ENCODE data around the gene ATF6B. TPM values are rescaled to one million over a fixed set of nuclear protein-coding genes. Genes with fewer than 3 reads are reported as not detected.

ATF6B gene
- total and polyA plus RNA-seq, 5 donors from 2014 or later = 20.0 to 117 (median 25.9) TPM

DNA sequence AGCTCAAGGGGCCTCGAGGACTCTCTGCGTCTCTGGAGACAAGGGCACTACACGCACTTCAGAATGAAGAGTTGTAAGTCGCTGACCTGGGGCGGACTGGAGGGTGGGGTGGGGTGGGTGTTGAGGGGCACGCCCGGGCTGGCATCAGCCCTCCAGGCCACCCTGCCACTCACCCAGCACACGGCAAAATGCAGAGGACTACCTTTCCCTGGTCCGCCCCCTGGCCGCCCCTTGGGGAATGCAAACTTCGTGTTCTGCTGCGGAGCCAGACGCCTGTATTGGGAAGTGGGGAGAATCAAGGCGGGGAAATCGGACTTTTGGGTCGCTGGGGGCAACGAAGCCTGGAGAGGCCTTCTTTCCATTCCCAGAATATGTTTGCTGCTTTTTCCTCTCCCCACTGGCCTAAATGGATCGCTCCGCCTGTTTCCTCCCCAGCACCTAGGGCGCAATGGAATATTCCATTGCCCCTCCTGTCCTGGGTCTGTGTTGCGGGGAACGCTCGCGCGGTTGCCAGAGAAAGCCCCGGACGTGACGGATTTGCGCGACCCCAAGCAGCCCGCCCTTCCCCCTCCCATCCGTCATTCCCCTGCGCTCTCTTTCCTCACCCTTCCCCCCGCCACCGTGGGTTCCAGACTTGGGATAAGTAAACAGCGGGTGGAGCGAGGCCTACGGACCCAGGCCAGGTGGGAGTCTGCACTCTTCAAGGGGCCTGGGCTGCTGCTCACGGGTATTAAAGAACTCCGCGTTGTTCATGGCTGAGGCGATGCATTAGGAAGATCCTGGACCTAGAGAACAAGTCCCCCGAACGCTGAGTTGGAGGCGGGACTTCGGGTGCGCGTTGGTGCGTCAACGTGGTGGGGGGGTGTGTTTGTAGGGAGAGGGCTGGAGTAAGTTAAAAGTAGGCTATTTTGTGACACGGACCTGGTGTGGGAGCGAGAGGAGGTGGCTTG lies 25.8 kb upstream of the ATF6B start, which contains the start of gene PPT2:
Gene PPT2, plus strand, starts transcription at position 578 of the 950 bp plus-strand sequence. CDS start 454 bp downstream, outside the sequence.
- H3K27me3 ChIP-seq (ENCODE audit: control insufficient read depth, insufficient read depth, low read length) = peaks cover 2% of the 10 kb centered on the region
- ATAC-seq (ENCODE audit: low read depth in 2 of 2) = peak; percentile 48 to 54
- peaks cover 20% of the 10 kb centered on the region for H3K4me1 ChIP-seq (ENCODE audit: control insufficient read depth, insufficient read depth, low read length, poor library complexity, severe bottlenecking)
- peak within 1 kb of the TSS; percentile 77 for H3K4me3 ChIP-seq (ENCODE audit: low read depth, low read length)
- Mint-ChIP-seq H3K27ac (peak within 1 kb of the TSS; percentile 91 to 93 (median 92)), H3K4me3 (peak within 1 kb of the TSS; percentile 91 to 98 (median 94)), H3K9me3 (peaks cover 0 to 3% (median 0%) of the 10 kb centered on the region in 7 donors), H3K4me1 (peaks cover 0 to 62% (median 26%) of the 10 kb centered on the region in 4 donors), H3K27me3 (peaks cover 32% of the 10 kb centered on the region), H3K36me3 (peaks cover 14% of the 10 kb centered on the region)
- DNase-seq = peak; percentile 53 to 85 (median 58)
- H3K36me3 ChIP-seq (ENCODE audit: control insufficient read depth, insufficient read depth, low read length) = peaks cover 7% of the 10 kb centered on the region
- peak within 1 kb of the TSS; percentile 62 for H3K27ac ChIP-seq (ENCODE audit: insufficient read depth, low read length, poor library complexity, severe bottlenecking)
- H3K9me3 ChIP-seq (ENCODE audit: control insufficient read depth in 2 of 2, low read length in 2 of 2) = no peaks in the 10 kb centered on the region

DNA sequence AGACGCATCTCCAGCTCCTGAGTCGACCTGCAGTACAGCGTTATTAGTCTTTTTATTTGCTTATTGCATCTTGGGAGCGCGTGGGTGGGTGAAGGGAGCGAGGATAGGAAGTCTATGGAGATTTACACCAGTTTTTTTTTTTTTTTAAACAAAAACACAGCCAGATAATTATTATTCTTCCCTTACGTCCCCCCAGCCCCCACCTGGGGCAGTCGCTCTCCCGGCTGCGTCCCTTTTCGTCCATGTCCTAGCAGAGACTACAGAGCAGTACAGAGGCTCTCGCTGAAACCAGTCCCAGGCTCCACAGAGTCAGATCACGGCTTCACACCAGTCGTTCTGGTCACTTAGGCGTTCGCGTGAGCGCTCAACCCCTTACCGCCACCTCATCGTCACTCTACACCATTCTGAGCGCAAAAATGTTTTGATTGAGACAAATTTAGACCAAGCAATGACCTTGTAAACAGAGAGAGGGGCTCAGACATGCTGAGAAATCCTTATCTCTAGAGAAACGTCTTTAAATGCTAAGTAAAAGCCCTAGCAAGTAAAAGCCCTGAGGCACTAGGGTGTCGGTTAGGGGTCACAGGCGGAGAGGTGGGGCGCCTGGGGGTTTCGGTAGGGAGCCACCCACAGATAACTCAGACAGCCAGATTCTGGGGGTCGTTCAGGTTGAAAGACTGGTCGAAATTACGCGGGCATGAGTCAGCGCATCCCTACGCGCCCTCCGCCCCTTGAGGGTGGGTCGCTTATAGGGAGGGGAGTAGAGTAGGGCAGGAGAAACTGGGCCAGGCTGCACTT lies 24.9 kb upstream of the ATF6B start:
- peaks cover 2% of the 10 kb centered on the region for H3K27me3 ChIP-seq (ENCODE audit: control insufficient read depth, insufficient read depth, low read length)
- H3K9me3 Mint-ChIP-seq = peaks cover 0 to 7% (median 0%) of the 10 kb centered on the region in 7 donors
- no peaks in the 10 kb centered on the region for H3K9me3 ChIP-seq (ENCODE audit: control insufficient read depth in 2 of 2, low read length in 2 of 2)
- peaks cover 6% of the 10 kb centered on the region for H3K36me3 ChIP-seq (ENCODE audit: control insufficient read depth, insufficient read depth, low read length)
- H3K27me3 Mint-ChIP-seq = peaks cover 41% of the 10 kb centered on the region
- ATAC-seq (ENCODE audit: low read depth in 2 of 2) = no peak
- peaks cover 20% of the 10 kb centered on the region for H3K4me1 ChIP-seq (ENCODE audit: control insufficient read depth, insufficient read depth, low read length, poor library complexity, severe bottlenecking)
- peaks cover 7% of the 10 kb centered on the region for H3K36me3 Mint-ChIP-seq
- H3K4me1 Mint-ChIP-seq = peaks cover 0 to 71% (median 31%) of the 10 kb centered on the region in 4 donors
- H3K4me3 Mint-ChIP-seq = peak overlapping the region; percentile 71 to 91 (median 84)
- no peak overlapping the region for H3K27ac ChIP-seq (ENCODE audit: insufficient read depth, low read length, poor library complexity, severe bottlenecking)
- H3K27ac Mint-ChIP-seq = peak overlapping the region in 2 of 3 donors; percentile 22 to 74
- no peak overlapping the region for H3K4me3 ChIP-seq (ENCODE audit: low read depth, low read length)
- no peak for DNase-seq

DNA sequence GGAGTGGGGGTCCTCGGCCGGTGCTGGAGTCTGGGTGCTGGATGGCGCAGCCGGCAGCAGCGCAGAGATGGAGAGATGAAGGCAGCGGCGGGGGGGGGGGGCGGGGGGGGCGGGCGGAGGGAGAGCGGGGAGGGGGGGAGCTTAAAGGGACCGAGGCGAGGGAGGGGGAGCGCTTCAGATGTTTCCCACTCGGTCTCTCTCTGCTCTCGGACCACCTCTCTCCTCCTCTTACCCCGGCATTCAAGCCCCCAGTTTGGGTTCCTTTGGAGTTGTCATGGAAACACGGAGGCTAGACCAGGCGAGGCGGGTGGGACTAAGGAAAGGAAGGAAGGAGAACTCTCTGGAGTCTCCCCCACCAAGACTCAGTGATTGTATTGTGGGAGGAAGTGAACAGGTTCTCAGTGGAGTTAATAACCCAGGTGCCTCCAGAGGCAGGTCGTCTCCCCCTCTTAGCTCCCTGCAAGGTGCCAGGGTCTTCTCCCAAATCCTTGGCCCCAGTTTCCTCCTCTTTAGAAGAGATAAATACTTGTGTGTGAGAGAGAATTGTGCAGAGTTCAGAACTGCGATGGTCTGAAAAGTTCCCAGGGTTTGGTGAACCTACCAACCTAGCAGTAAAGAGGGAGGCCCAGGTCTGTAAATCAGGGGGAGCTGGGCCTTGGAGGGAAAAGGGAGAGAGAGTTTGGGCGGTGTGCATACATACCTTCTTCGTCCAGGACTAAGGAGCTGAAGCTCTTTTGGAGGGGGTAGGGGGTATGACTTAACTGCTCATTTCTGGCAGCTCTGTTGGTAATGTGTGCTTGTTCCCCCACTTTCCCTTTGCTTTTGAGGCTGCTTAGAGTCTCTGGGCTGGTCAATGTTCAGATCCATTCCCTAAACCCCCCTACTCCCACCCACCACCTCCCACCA lies 24.1 kb upstream of the ATF6B start, which contains the start of gene PRRT1:
Gene PRRT1, minus strand, starts transcription at position 77 of the 906 bp plus-strand sequence. CDS start 112 bp downstream, outside the sequence.
- H3K27ac ChIP-seq (ENCODE audit: insufficient read depth, low read length, poor library complexity, severe bottlenecking) = no peak within 1 kb of the TSS
- Mint-ChIP-seq H3K9me3 (peaks cover 0 to 6% (median 0%) of the 10 kb centered on the region in 7 donors), H3K4me1 (peaks cover 0 to 67% (median 31%) of the 10 kb centered on the region in 4 donors), H3K27me3 (peaks cover 46% of the 10 kb centered on the region), H3K4me3 (peak within 1 kb of the TSS; percentile 71 to 91 (median 79)), H3K27ac (peak within 1 kb of the TSS in 2 of 3 donors; percentile 13 to 22), H3K36me3 (no peaks in the 10 kb centered on the region)
- DNase-seq (no peak), ATAC-seq (ENCODE audit: low read depth in 2 of 2) (no peak)
- peaks cover 6% of the 10 kb centered on the region for H3K27me3 ChIP-seq (ENCODE audit: control insufficient read depth, insufficient read depth, low read length)
- H3K36me3 ChIP-seq (ENCODE audit: control insufficient read depth, insufficient read depth, low read length) = no peaks in the 10 kb centered on the region
- no peaks in the 10 kb centered on the region for H3K9me3 ChIP-seq (ENCODE audit: control insufficient read depth in 2 of 2, low read length in 2 of 2)
- peaks cover 20% of the 10 kb centered on the region for H3K4me1 ChIP-seq (ENCODE audit: control insufficient read depth, insufficient read depth, low read length, poor library complexity, severe bottlenecking)
- H3K4me3 ChIP-seq (ENCODE audit: low read depth, low read length) = no peak within 1 kb of the TSS

DNA sequence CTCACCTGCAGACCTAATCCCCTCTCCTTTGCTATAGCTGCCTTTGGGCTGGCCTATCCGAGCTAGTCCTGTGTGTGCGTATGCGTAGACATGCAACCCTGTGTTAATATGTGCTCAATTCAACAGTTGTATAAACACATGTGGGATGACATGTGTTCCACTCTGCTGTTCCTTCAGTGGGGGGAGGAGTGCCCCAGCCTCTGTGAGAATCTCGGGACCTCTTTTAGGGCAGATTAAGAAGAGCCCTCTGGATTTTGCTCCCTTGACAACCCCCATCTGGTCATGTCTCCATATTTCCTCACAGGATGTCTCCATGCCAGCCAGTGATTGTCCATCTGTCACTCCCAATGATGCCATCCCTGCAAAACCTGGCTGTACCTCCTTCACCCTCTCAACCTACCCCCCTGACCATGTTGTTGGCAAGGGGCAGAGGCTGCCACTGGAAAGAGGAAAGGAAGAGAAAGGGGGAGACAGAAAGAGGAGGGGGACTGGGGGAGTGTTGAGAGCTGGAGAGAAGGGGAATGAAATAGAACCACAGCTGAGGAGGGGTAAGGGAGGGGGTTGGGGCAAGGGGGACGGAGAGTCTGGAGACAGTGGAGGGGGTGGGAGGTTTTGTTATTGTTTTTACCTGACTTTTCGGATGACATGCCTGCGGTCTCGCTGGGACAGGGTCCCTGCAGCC lies 23.3 kb upstream of the ATF6B start:
- Mint-ChIP-seq H3K9me3 (peaks cover 0 to 6% (median under 1%) of the 10 kb centered on the region in 7 donors), H3K27me3 (peaks cover 52% of the 10 kb centered on the region), H3K4me3 (peak overlapping the region; percentile 40 to 77 (median 67)), H3K36me3 (no peaks in the 10 kb centered on the region), H3K27ac (peak overlapping the region in 2 of 3 donors; percentile 6 to 13), H3K4me1 (peaks cover under 1 to 67% (median 32%) of the 10 kb centered on the region in 4 donors)
- Histone ChIP-seq H3K27me3 (ENCODE audit: control insufficient read depth, insufficient read depth, low read length) (peaks cover 6% of the 10 kb centered on the region), H3K36me3 (ENCODE audit: control insufficient read depth, insufficient read depth, low read length) (no peaks in the 10 kb centered on the region), H3K27ac (ENCODE audit: insufficient read depth, low read length, poor library complexity, severe bottlenecking) (no peak overlapping the region), H3K9me3 (ENCODE audit: control insufficient read depth in 2 of 2, low read length in 2 of 2) (no peaks in the 10 kb centered on the region), H3K4me1 (ENCODE audit: control insufficient read depth, insufficient read depth, low read length, poor library complexity, severe bottlenecking) (peaks cover 20% of the 10 kb centered on the region), H3K4me3 (ENCODE audit: low read depth, low read length) (no peak overlapping the region)
- ATAC-seq (ENCODE audit: low read depth in 2 of 2) = no peak
- DNase-seq = no peak

DNA sequence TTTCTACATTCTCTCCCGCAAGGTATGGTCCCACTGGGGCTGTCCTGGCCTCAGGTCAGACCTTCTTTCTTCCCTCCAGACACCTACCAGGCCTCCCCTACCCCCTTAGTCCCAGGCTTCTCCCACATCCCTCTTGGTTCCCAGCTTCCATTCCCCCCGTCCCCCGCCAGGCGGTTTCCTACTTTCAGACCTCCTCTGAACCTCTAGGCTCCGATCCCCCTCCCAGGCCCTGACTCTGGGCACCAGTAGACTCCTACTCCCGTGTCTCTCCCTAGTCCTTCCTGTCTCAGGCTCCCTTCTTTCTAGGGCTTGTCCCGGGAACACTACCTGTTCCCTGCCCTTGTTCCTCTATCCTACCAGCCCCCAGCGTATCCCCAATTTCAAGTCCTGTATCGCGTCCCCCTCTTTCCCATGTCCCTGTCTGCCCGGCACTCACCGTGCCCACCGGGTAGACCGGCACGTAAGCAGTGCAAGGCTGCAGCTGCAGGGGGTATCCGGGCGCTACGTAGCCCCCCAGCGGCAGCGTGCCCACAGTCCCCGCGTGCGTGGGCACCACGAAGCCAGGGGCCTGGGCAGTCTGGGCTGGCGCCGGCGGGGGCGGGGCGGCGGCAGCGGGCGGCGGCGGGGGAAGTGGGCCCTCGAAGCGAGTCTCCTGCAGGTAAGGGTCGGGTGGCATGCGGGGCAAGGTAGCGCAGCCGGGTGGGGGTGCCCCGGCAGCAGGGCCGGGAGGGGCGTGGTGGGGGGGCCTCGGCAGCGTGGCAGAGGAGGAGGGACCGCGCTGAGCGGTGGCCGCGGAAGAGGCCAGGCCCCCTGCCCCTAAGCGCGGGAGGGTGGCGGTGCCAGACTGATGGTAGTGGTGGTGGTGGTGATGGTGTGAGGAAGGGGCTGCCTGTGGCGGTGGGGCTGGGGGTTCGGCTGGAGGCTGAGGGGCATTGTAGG lies 22.2 kb upstream of the ATF6B start:
- Mint-ChIP-seq H3K36me3 (no peaks in the 10 kb centered on the region), H3K27me3 (peaks cover 58% of the 10 kb centered on the region), H3K4me1 (peaks cover 8 to 61% (median 32%) of the 10 kb centered on the region in 4 donors), H3K27ac (peak overlapping the region in 2 of 3 donors; percentile 14 to 53), H3K4me3 (peak overlapping the region in 3 of 4 donors; percentile 33 to 77 (median 68)), H3K9me3 (peaks cover 0 to 6% (median 1%) of the 10 kb centered on the region in 7 donors)
- Histone ChIP-seq H3K9me3 (ENCODE audit: control insufficient read depth in 2 of 2, low read length in 2 of 2) (no peaks in the 10 kb centered on the region), H3K36me3 (ENCODE audit: control insufficient read depth, insufficient read depth, low read length) (no peaks in the 10 kb centered on the region), H3K4me1 (ENCODE audit: control insufficient read depth, insufficient read depth, low read length, poor library complexity, severe bottlenecking) (peaks cover 18% of the 10 kb centered on the region), H3K4me3 (ENCODE audit: low read depth, low read length) (no peak overlapping the region), H3K27ac (ENCODE audit: insufficient read depth, low read length, poor library complexity, severe bottlenecking) (no peak overlapping the region), H3K27me3 (ENCODE audit: control insufficient read depth, insufficient read depth, low read length) (peaks cover 6% of the 10 kb centered on the region)
- no peak for ATAC-seq (ENCODE audit: low read depth in 2 of 2)
- no peak for DNase-seq
